ENCODE results near the gene HESX1. TPM values are rescaled to one million over a fixed set of nuclear protein-coding genes. Genes with fewer than 3 reads are reported as not detected.

The HESX1 gene
- total and polyA plus RNA-seq, 9 of the 15 experiments (the other 6 are each of a cell fraction or from before 2014, with no cell fraction given), result 0.16 to 1.2 (median 0.76) TPM

DNA sequence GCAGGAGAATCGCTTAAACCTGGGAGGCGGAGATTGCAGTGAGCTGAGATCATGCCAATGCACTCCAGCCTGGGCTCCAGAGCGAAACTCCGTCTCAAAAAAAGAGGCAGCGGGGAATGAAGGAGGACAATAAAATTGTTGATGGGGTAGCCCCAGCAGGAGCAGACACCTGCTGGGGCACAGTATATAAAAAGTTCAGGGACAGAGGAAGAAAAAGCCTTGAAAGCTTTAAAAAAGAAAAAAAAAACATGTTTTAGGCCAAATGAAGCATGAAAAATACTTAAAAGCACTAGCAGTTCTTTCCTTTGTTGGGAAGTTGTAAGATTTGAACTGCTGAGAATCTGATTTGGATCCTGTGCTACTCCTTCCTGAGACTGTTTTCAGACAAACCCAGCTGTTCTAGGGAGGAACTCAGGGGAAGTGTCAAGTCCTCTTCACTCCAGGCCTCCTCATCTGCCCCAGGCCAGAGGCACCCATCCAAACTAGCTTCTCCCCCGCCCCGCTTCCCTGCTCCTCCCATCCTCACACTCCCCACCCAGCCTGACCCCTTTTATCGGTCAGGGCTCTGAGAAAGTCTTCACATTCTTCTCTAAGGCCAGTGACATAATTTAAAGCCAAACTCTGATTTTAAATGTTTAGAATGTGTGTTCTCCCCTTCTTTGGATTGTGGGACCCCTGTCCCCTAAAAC is 39.6 kb downstream of the HESX1 start:
- no peak for ATAC-seq
- BruUV-seq (replicated peaks), result no TSS peak
- CTCF ChIA-PET (ENCODE audit: low intra/inter-chr PET ratio), result no interaction called here

More for the DNA sequence above, 39.6 kb downstream of the HESX1 start:
- no peaks in the 10 kb centered on the region for H3K9me3 ChIP-seq (replicated peaks; ENCODE audit: control insufficient read depth, insufficient read depth, low read depth, low read length)
- H3K27ac ChIP-seq (ENCODE audit: extremely low read depth, low read depth, low read length), result no peak overlapping the region
- H2AFZ ChIP-seq (ENCODE audit: low read depth, low read length), result no peak overlapping the region
- no peaks in the 10 kb centered on the region for H4K20me1 ChIP-seq (replicated peaks; ENCODE audit: control insufficient read depth, insufficient read depth, low read length)
- intact Hi-C loops (cut with micrococcal nuclease) (loop anchor here (10.0 kb wide), 1 partner anchor 165 kb away; no protein-coding TSS in a partner anchor), in situ Hi-C loops (cut with MboI) (no loop called here)
- WGBS (ENCODE audit: insufficient coverage, low coverage, missing lambda C conversion rate), result 3% methylated on average over 6 of the region's 8 CpGs
- H3K9ac ChIP-seq (ENCODE audit: insufficient read depth in 1 of 2, low read depth in 2 of 2, low read length in 2 of 2), result no peak overlapping the region
- no peaks in the 10 kb centered on the region for H3K79me2 ChIP-seq (ENCODE audit: control insufficient read depth, insufficient read depth, low read length)
- DNase-seq (ENCODE audit: extremely low read depth in 1 of 4, low spot score in 3 of 4), result no peak
- no peaks in the 10 kb centered on the region for H3K9me1 ChIP-seq (ENCODE audit: control insufficient read depth, insufficient read depth, low read length)
- TF ChIP-seq IFI16 (CRISPR knock-in tag; IDR thresholded peaks at IDR 0.05) (no peak), ZNF354B (CRISPR knock-in tag; IDR thresholded peaks at IDR 0.05) (no peak), RBFOX2 (IDR thresholded peaks at IDR 0.05; ENCODE audit: low read depth, low read length) (no peak), POLR2AphosphoS2 (IDR thresholded peaks at IDR 0.05; ENCODE audit: low read length) (no peak), CREB1 (IDR thresholded peaks at IDR 0.05) (no peak), CREB1 (CRISPR knock-in tag; IDR thresholded peaks at IDR 0.05) (no peak), YBX1 (IDR thresholded peaks at IDR 0.05) (no peak), ZNF830 (CRISPR knock-in tag; IDR thresholded peaks at IDR 0.05) (no peak), POLR2H (tag; IDR thresholded peaks at IDR 0.05; ENCODE audit: low read depth) (no peak), ZNF24 (IDR thresholded peaks at IDR 0.05) (no peak), ZNF766 (CRISPR knock-in tag; conservative IDR thresholded peaks at IDR 0.05) (no peak), ETS2 (tag; IDR thresholded peaks at IDR 0.05; ENCODE audit: borderline replicate concordance, poor library complexity, severe bottlenecking) (no peak)
- TF ChIP-seq, protein P1, sequence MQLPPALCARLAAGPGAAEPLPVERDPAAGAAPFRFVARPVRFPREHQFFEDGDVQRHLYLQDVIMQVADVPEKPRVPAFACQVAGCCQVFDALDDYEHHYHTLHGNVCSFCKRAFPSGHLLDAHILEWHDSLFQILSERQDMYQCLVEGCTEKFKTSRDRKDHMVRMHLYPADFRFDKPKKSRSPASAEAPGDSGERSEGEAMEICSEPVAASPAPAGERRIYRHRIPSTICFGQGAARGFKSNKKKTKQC (CRISPR knock-in tag; IDR thresholded peaks at IDR 0.05), result no peak
- TF ChIP-seq, protein P2, sequence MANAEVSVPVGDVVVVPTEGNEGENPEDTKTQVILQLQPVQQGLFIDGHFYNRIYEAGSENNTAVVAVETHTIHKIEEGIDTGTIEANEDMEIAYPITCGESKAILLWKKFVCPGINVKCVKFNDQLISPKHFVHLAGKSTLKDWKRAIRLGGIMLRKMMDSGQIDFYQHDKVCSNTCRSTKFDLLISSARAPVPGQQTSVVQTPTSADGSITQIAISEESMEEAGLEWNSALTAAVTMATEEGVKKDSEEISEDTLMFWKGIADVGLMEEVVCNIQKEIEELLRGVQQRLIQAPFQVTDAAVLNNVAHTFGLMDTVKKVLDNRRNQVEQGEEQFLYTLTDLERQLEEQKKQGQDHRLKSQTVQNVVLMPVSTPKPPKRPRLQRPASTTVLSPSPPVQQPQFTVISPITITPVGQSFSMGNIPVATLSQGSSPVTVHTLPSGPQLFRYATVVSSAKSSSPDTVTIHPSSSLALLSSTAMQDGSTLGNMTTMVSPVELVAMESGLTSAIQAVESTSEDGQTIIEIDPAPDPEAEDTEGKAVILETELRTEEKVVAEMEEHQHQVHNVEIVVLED (CRISPR knock-in tag; IDR thresholded peaks at IDR 0.05), result no peak
- POLR2A ChIA-PET, result interaction anchor here (1.1 kb wide), 1 partner anchor 10 kb away, joined by 4 read pairs; no protein-coding TSS in a partner anchor
- no peak overlapping the region for H3K4me2 ChIP-seq (ENCODE audit: insufficient read depth, low read length)
- no peak for FAIRE-seq
- no peak overlapping the region for H3K4me3 ChIP-seq
- peaks cover 15 to 54% of the 10 kb centered on the region in 2 experiments for H3K27me3 ChIP-seq (ENCODE audit: control insufficient read depth in 2 of 2, insufficient read depth in 2 of 2, low read length in 2 of 2)
- no peaks in the 10 kb centered on the region for H3K36me3 ChIP-seq (ENCODE audit: control insufficient read depth, insufficient read depth, low read length)
- H3K4me1 ChIP-seq (replicated peaks in 1 of 2; ENCODE audit: control insufficient read depth in 2 of 2, insufficient read depth in 2 of 2, low read length in 2 of 2), result peaks cover 0 to 13% of the 10 kb centered on the region in 2 experiments; a peak in 2 of 5 replicates
